ENCODE measurements around the gene HINT2.

- TF ChIP-seq, protein P1, sequence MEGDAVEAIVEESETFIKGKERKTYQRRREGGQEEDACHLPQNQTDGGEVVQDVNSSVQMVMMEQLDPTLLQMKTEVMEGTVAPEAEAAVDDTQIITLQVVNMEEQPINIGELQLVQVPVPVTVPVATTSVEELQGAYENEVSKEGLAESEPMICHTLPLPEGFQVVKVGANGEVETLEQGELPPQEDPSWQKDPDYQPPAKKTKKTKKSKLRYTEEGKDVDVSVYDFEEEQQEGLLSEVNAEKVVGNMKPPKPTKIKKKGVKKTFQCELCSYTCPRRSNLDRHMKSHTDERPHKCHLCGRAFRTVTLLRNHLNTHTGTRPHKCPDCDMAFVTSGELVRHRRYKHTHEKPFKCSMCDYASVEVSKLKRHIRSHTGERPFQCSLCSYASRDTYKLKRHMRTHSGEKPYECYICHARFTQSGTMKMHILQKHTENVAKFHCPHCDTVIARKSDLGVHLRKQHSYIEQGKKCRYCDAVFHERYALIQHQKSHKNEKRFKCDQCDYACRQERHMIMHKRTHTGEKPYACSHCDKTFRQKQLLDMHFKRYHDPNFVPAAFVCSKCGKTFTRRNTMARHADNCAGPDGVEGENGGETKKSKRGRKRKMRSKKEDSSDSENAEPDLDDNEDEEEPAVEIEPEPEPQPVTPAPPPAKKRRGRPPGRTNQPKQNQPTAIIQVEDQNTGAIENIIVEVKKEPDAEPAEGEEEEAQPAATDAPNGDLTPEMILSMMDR (IDR thresholded peaks at IDR 0.05), result no peak
- no peak for TF ChIP-seq ZFX (IDR thresholded peaks at IDR 0.05; ENCODE audit: borderline replicate concordance)
Measured at GRCh38 chr9:35859310-35859989, 44.6 kb upstream of the HINT2 start.
